GM21737 (cell line): ENCODE data around the gene ANKRD30A.
"Not testable (repeated sequence)": the region's sequence is repeated elsewhere in the genome, so short reads cannot be mapped to it uniquely, and the experiment has no call there.

Source experiments
- ATAC-seq: cut with Tn5 transposase; IDR thresholded peaks from one replicate; pipeline ENCODE4 v1.9.1; 2021; ENCODE audit warnings: mild to moderate bottlenecking, moderate library complexity; ENCODE audit not compliant: unreplicated experiment

Gene ANKRD30A

GRCh38 chr10:37125191-37125732, at the start of gene ANKRD30A:
Gene ANKRD30A (plus strand): TSS chr10:37125598. CDS start chr10:37125788, 190 bp downstream.
- ATAC-seq = no peak

- ATAC-seq = not testable (repeated sequence)
These were observed 49.3 kb upstream of the ANKRD30A start for GRCh38 chr10:37076083-37076482.

GRCh38 chr10:37095792-37096573, 29.4 kb upstream of the ANKRD30A start:
- ATAC-seq = no peak

- ATAC-seq = no peak
These were observed 24.1 kb upstream of the ANKRD30A start for GRCh38 chr10:37101261-37101660.

- no peak for ATAC-seq
These were observed 16.4 kb upstream of the ANKRD30A start for GRCh38 chr10:37109000-37109399.

- no peak for ATAC-seq
These were observed 866 bp upstream of the ANKRD30A start for GRCh38 chr10:37124532-37124931.

GRCh38 chr10:37125921-37126320, 523 bp downstream of the ANKRD30A start:
- ATAC-seq = no peak

GRCh38 chr10:37146443-37146842, 21.0 kb downstream of the ANKRD30A start:
- ATAC-seq = no peak

- not testable (repeated sequence) for ATAC-seq
These were observed 37.0 kb downstream of the ANKRD30A start for GRCh38 chr10:37162430-37162829.

GRCh38 chr10:37171945-37172344, 46.5 kb downstream of the ANKRD30A start:
- not testable (repeated sequence) for ATAC-seq

- ATAC-seq = not testable (repeated sequence)
These were observed 52.9 kb downstream of the ANKRD30A start for GRCh38 chr10:37178296-37178695.

- ATAC-seq = not testable (repeated sequence)
These were observed 57.3 kb downstream of the ANKRD30A start for GRCh38 chr10:37182719-37183118.

GRCh38 chr10:37206132-37206531, 80.7 kb downstream of the ANKRD30A start:
- no peak for ATAC-seq

GRCh38 chr10:37220866-37221265, 95.5 kb downstream of the ANKRD30A start:
- no peak for ATAC-seq

GRCh38 chr10:37222046-37222445, 96.6 kb downstream of the ANKRD30A start:
- no peak for ATAC-seq

- ATAC-seq = no peak
These were observed 99.8 kb downstream of the ANKRD30A start for GRCh38 chr10:37225163-37225562.

- ATAC-seq = no peak
These were observed 101.1 kb downstream of the ANKRD30A start for GRCh38 chr10:37226524-37226923.

GRCh38 chr10:37234692-37235091, 109.3 kb downstream of the ANKRD30A start:
- no peak for ATAC-seq

GRCh38 chr10:37236093-37236492, 110.7 kb downstream of the ANKRD30A start:
- ATAC-seq = no peak

- ATAC-seq = no peak
These were observed 114.8 kb downstream of the ANKRD30A start for GRCh38 chr10:37240223-37240622.

- no peak for ATAC-seq
These were observed 121.2 kb downstream of the ANKRD30A start for GRCh38 chr10:37246637-37247036.

- ATAC-seq = not testable (repeated sequence)
These were observed 130.4 kb downstream of the ANKRD30A start for GRCh38 chr10:37255837-37256236.
